ENCODE measurements around the gene SAE1.
A peak's percentile ranks its signal among the peaks of the same experiment; 100 is the strongest.

SAE1 gene

DNA sequence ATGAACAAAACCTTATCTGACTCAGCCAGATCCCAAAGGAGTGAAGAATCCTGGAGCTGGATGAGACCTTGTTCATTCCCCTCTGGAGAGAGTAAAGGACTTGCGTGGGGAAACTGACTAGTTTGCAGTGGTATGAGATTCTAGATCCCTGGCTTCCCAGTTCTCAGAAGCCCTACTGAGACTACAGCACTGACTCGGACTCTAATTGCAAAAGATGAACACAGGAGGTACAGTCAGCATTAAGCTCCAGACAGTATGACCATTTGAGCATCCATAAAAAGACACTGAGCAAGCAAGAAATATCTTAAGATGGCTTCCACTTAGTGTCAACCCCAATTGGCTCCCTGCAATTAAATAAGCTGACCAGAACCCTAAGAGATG, 23.8 kb upstream of the SAE1 start:
- WGBS, 2 donors (ENCODE audit: extremely low coverage in 2 of 2, insufficient read length in 2 of 2, insufficient replicate concordance in 1 of 2), result no CpG with 5 or more reads among the region's 2 CpGs
- Histone ChIP-seq H2BK5ac (ENCODE audit: low read length) (no peak overlapping the region), H3K27ac (replicated peaks; ENCODE audit: low read length) (no peak overlapping the region)

DNA sequence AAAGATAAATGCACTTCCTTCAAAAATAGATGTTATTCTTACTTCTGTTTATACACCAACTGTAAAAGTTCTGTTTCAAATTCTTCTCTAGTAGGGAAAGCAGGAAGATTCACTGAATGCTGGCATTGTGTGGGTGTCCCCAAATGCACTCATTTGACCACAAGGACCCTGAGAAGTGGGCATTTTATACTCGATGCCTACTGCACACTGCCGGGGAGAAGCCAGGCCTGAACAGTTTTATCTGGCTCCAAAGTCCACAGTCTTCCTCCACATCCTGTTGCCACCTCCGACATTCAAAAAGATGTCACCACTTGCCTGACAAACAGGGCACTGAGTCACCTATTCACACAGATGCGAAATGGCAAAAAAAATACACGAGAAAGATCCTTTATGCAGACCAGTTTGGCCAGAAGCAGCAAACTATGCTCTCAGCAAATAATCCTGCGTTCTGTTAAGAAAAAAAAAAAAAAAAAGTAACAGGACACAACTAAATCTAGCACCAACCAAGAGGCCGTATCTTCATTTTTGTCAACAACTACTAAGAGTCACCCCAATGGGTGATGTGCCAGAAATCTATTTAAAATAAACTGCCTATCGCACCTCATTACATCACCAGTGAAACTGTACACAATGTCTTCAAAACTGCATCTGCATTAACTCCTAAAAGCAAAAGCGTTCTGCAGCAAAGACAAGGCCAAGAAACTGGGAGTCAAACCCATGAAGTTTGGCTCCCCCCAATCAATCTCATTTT, 23.3 kb upstream of the SAE1 start:
- Histone ChIP-seq H3K79me1 (ENCODE audit: low read depth, low read length) (peaks cover 2% of the 10 kb centered on the region), H2BK15ac (ENCODE audit: low read length) (no peak overlapping the region), H4K8ac (ENCODE audit: low read depth, low read length) (no peak overlapping the region), H3K4me3 (ENCODE audit: low read length in 2 of 2) (no peak overlapping the region), H3K27ac (replicated peaks; ENCODE audit: low read length) (no peak overlapping the region), H2BK12ac (ENCODE audit: low read length) (no peak overlapping the region), H2AFZ (ENCODE audit: low read length) (no peak overlapping the region), H3K4me2 (ENCODE audit: insufficient read depth, low read length, poor library complexity, severe bottlenecking) (no peak overlapping the region), H3K14ac (ENCODE audit: low read length) (no peak overlapping the region), H3K9me3 (replicated peaks in 1 of 2; ENCODE audit: control insufficient read depth in 2 of 2, insufficient read depth in 1 of 2, low read depth in 1 of 2, low read length in 2 of 2) (no peaks in the 10 kb centered on the region), H2AK5ac (ENCODE audit: low read depth, low read length) (no peak overlapping the region), H3K18ac (ENCODE audit: low read length) (no peak overlapping the region), H3K4me1 (ENCODE audit: control insufficient read depth in 2 of 2, insufficient read depth in 1 of 2, low read depth in 1 of 2, low read length in 2 of 2) (peaks cover 15 to 22% of the 10 kb centered on the region in 2 donors), H4K91ac (ENCODE audit: low read depth, low read length, poor library complexity) (no peak overlapping the region), H3K36me3 (replicated peaks in 1 of 2; ENCODE audit: control insufficient read depth in 2 of 2, insufficient read depth in 2 of 2, low read length in 2 of 2) (peaks cover 0 to 68% of the 10 kb centered on the region in 2 donors), H2BK5ac (ENCODE audit: low read length) (no peak overlapping the region), H2BK120ac (ENCODE audit: low read depth, low read length) (no peak overlapping the region), H3K23ac (ENCODE audit: low read depth, low read length, poor library complexity) (no peak overlapping the region), H3K27me3 (ENCODE audit: control insufficient read depth in 3 of 3, insufficient read depth in 3 of 3, low read depth in 1 of 3, low read length in 3 of 3) (no peaks in the 10 kb centered on the region), H3K4ac (ENCODE audit: low read length) (no peak overlapping the region), H3K9ac (ENCODE audit: low read depth, low read length, poor library complexity) (no peak overlapping the region)
- DNase-seq (ENCODE audit: low spot score), result no peak
- WGBS, 2 donors (ENCODE audit: extremely low coverage in 2 of 2, insufficient read length in 2 of 2, insufficient replicate concordance in 1 of 2), result no CpG with 5 or more reads among the region's 9 CpGs

More for the DNA sequence above, 23.8 kb upstream of the SAE1 start:
- Histone ChIP-seq H3K18ac (ENCODE audit: low read length) (no peak overlapping the region), H3K14ac (ENCODE audit: low read length) (no peak overlapping the region), H4K8ac (ENCODE audit: low read depth, low read length) (no peak overlapping the region), H3K23ac (ENCODE audit: low read depth, low read length, poor library complexity) (no peak overlapping the region), H3K4me3 (ENCODE audit: low read length in 2 of 2) (no peak overlapping the region), H3K9me3 (replicated peaks in 1 of 2; ENCODE audit: control insufficient read depth in 2 of 2, insufficient read depth in 1 of 2, low read depth in 1 of 2, low read length in 2 of 2) (no peaks in the 10 kb centered on the region), H3K4me2 (ENCODE audit: insufficient read depth, low read length, poor library complexity, severe bottlenecking) (no peak overlapping the region), H4K91ac (ENCODE audit: low read depth, low read length, poor library complexity) (no peak overlapping the region), H3K36me3 (replicated peaks in 1 of 2; ENCODE audit: control insufficient read depth in 2 of 2, insufficient read depth in 2 of 2, low read length in 2 of 2) (peaks cover 0 to 74% of the 10 kb centered on the region in 2 donors), H3K27me3 (ENCODE audit: control insufficient read depth in 3 of 3, insufficient read depth in 3 of 3, low read depth in 1 of 3, low read length in 3 of 3) (no peaks in the 10 kb centered on the region), H2BK12ac (ENCODE audit: low read length) (no peak overlapping the region), H3K9ac (ENCODE audit: low read depth, low read length, poor library complexity) (no peak overlapping the region), H2BK120ac (ENCODE audit: low read depth, low read length) (no peak overlapping the region), H3K4ac (ENCODE audit: low read length) (no peak overlapping the region), H2BK15ac (ENCODE audit: low read length) (no peak overlapping the region), H2AFZ (ENCODE audit: low read length) (no peak overlapping the region), H3K4me1 (ENCODE audit: control insufficient read depth in 2 of 2, insufficient read depth in 1 of 2, low read depth in 1 of 2, low read length in 2 of 2) (peaks cover 15 to 22% of the 10 kb centered on the region in 2 donors), H3K79me1 (ENCODE audit: low read depth, low read length) (peaks cover 2% of the 10 kb centered on the region), H2AK5ac (ENCODE audit: low read depth, low read length) (no peak overlapping the region)
- no peak for DNase-seq (ENCODE audit: low spot score)

DNA sequence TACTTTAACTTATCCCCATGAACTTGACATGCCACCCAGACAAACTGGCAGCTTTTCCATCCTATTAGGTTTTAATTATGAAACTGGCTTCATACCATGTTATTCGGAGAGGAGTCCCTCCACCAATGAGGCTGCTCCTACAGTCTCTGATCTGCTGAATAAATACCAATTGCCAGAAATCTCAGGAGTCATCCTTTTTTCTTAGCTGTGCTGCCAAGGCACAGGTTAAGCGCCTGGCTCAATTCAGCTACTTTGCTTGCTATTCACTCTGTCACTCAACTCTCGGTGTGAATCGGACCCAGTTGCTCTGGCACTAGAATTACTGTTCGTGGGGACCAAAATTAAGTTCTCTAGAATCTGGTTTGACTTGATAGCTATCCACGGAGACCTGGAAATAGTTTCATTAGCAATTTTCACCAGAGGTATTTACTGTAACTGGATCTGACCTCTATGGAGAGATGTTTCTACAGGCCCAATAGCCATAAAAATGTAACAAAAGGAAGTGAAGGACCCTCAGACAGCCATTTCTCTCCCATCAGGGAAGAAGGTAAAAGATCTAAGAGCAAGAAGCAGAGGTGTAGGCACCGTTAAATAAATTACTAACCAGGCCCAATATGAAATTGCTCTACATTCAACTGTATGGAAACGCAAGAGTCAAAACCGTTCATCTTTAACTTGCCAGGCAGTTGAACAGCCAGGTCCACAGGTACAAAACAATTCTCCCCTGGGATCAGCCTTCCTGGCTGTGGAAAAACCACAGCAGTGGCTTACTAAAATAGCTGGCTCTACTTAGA, 22.5 kb upstream of the SAE1 start:
- no peak overlapping the region for H3K4me2 ChIP-seq (ENCODE audit: insufficient read depth, low read length, poor library complexity, severe bottlenecking)
- H3K27ac ChIP-seq (replicated peaks; ENCODE audit: low read length), result peak overlapping the region; percentile 38
- H3K4me1 ChIP-seq (ENCODE audit: control insufficient read depth in 2 of 2, insufficient read depth in 1 of 2, low read depth in 1 of 2, low read length in 2 of 2), result peaks cover 12 to 22% of the 10 kb centered on the region in 2 donors
- no peak overlapping the region for H2BK15ac ChIP-seq (ENCODE audit: low read length)
- no peak overlapping the region for H3K23ac ChIP-seq (ENCODE audit: low read depth, low read length, poor library complexity)
- H3K9me3 ChIP-seq (replicated peaks in 1 of 2; ENCODE audit: control insufficient read depth in 2 of 2, insufficient read depth in 1 of 2, low read depth in 1 of 2, low read length in 2 of 2), result no peaks in the 10 kb centered on the region
- no peak overlapping the region for H2AK5ac ChIP-seq (ENCODE audit: low read depth, low read length)
- H2BK120ac ChIP-seq (ENCODE audit: low read depth, low read length), result no peak overlapping the region
- peaks cover 2% of the 10 kb centered on the region for H3K79me1 ChIP-seq (ENCODE audit: low read depth, low read length)
- H4K91ac ChIP-seq (ENCODE audit: low read depth, low read length, poor library complexity), result no peak overlapping the region
- DNase-seq (ENCODE audit: low spot score), result no peak
- no peak overlapping the region for H2BK12ac ChIP-seq (ENCODE audit: low read length)
- H3K27me3 ChIP-seq (ENCODE audit: control insufficient read depth in 3 of 3, insufficient read depth in 3 of 3, low read depth in 1 of 3, low read length in 3 of 3), result no peaks in the 10 kb centered on the region
- no peak overlapping the region for H3K4ac ChIP-seq (ENCODE audit: low read length)
- peaks cover 0 to 65% of the 10 kb centered on the region in 2 donors for H3K36me3 ChIP-seq (replicated peaks in 1 of 2; ENCODE audit: control insufficient read depth in 2 of 2, insufficient read depth in 2 of 2, low read length in 2 of 2)
- no CpG with 5 or more reads among the region's 9 CpGs for WGBS, 2 donors (ENCODE audit: extremely low coverage in 2 of 2, insufficient read length in 2 of 2, insufficient replicate concordance in 1 of 2)
- no peak overlapping the region for H4K8ac ChIP-seq (ENCODE audit: low read depth, low read length)
- H3K4me3 ChIP-seq (ENCODE audit: low read length in 2 of 2), result no peak overlapping the region
- no peak overlapping the region for H3K9ac ChIP-seq (ENCODE audit: low read depth, low read length, poor library complexity)
- no peak overlapping the region for H2AFZ ChIP-seq (ENCODE audit: low read length)
- no peak overlapping the region for H2BK5ac ChIP-seq (ENCODE audit: low read length)
- H3K18ac ChIP-seq (ENCODE audit: low read length), result no peak overlapping the region
- H3K14ac ChIP-seq (ENCODE audit: low read length), result no peak overlapping the region

DNA sequence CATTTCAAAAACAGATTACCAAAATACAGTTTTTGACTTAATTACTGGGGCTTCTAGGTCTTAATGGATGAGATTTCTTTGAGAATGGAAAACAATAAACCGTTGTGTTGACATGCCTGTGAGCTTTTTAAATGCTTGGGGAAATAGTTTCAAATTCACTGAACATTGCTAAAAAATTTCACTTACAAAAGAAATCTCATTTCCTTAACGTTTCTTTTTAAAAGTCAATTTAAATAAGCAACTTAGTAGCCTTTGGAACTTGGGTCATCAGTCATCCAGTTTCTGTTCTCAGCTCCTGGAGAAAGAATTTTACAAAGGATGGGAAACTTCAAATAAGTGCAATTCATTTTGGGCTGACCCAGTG, 21.5 kb upstream of the SAE1 start:
- Histone ChIP-seq H3K79me1 (ENCODE audit: low read depth, low read length) (peaks cover 2% of the 10 kb centered on the region), H3K18ac (ENCODE audit: low read length) (no peak overlapping the region), H3K4me2 (ENCODE audit: insufficient read depth, low read length, poor library complexity, severe bottlenecking) (peak overlapping the region; percentile 86), H3K4me3 (ENCODE audit: low read length in 2 of 2) (peak overlapping the region in 1 of 2 donors; percentile 64), H3K14ac (ENCODE audit: low read length) (no peak overlapping the region), H2BK5ac (ENCODE audit: low read length) (no peak overlapping the region), H3K9me3 (replicated peaks in 1 of 2; ENCODE audit: control insufficient read depth in 2 of 2, insufficient read depth in 1 of 2, low read depth in 1 of 2, low read length in 2 of 2) (no peaks in the 10 kb centered on the region), H3K4ac (ENCODE audit: low read length) (no peak overlapping the region), H3K27me3 (ENCODE audit: control insufficient read depth in 3 of 3, insufficient read depth in 3 of 3, low read depth in 1 of 3, low read length in 3 of 3) (no peaks in the 10 kb centered on the region), H4K8ac (ENCODE audit: low read depth, low read length) (no peak overlapping the region), H4K91ac (ENCODE audit: low read depth, low read length, poor library complexity) (no peak overlapping the region), H3K23ac (ENCODE audit: low read depth, low read length, poor library complexity) (no peak overlapping the region), H3K27ac (replicated peaks; ENCODE audit: low read length) (peak overlapping the region; percentile 72), H3K9ac (ENCODE audit: low read depth, low read length, poor library complexity) (no peak overlapping the region), H2AK5ac (ENCODE audit: low read depth, low read length) (no peak overlapping the region), H2AFZ (ENCODE audit: low read length) (no peak overlapping the region), H3K4me1 (ENCODE audit: control insufficient read depth in 2 of 2, insufficient read depth in 1 of 2, low read depth in 1 of 2, low read length in 2 of 2) (peaks cover 12 to 25% of the 10 kb centered on the region in 2 donors), H3K36me3 (replicated peaks in 1 of 2; ENCODE audit: control insufficient read depth in 2 of 2, insufficient read depth in 2 of 2, low read length in 2 of 2) (peaks cover 0 to 64% of the 10 kb centered on the region in 2 donors), H2BK12ac (ENCODE audit: low read length) (no peak overlapping the region), H2BK120ac (ENCODE audit: low read depth, low read length) (no peak overlapping the region), H2BK15ac (ENCODE audit: low read length) (no peak overlapping the region)
- no peak for DNase-seq (ENCODE audit: low spot score)
- WGBS, 2 donors (ENCODE audit: extremely low coverage in 2 of 2, insufficient read length in 2 of 2, insufficient replicate concordance in 1 of 2), result no CpG with 5 or more reads among the region's 2 CpGs
